Measurements from ENCODE around the gene P2RY11. TPM values are rescaled to one million over a fixed set of nuclear protein-coding genes. Genes with fewer than 3 reads are reported as not detected.
A peak's percentile ranks its signal among the peaks of the same experiment; 100 is the strongest.

Gene P2RY11
- total RNA-seq, 1 donor from 2014 or later = 4.5 TPM

DNA sequence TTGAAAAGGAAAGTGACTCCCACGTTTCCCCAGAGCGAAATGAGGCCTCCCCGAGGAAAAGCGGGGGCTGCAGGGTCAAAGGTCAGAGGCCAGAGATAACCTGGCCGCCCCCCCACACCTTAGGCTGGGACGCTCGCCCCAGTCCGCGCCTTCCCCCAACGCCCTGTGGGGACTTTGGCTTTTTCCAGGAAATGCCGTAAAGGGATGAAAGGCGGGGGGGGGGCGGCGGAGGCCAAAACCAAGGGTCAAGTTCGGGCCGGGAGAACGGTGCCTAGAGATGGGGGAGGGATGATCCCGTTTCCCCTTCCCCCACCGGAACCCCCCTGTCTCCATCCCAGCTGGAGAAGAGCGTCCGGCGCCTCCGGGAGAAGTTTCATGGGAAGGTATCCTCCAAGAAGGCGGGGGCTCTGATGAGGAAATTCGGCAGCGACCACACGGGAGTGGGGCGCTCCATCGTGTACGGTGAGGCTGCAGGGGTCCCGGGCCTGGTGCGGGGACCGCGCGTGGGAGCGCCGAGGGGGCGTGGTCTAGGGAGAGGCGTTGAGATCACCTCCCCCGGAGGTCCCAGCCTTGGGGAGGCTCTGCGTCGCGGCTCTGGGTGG, 24.8 kb upstream of the P2RY11 start:
- TF ChIP-seq, protein P1, sequence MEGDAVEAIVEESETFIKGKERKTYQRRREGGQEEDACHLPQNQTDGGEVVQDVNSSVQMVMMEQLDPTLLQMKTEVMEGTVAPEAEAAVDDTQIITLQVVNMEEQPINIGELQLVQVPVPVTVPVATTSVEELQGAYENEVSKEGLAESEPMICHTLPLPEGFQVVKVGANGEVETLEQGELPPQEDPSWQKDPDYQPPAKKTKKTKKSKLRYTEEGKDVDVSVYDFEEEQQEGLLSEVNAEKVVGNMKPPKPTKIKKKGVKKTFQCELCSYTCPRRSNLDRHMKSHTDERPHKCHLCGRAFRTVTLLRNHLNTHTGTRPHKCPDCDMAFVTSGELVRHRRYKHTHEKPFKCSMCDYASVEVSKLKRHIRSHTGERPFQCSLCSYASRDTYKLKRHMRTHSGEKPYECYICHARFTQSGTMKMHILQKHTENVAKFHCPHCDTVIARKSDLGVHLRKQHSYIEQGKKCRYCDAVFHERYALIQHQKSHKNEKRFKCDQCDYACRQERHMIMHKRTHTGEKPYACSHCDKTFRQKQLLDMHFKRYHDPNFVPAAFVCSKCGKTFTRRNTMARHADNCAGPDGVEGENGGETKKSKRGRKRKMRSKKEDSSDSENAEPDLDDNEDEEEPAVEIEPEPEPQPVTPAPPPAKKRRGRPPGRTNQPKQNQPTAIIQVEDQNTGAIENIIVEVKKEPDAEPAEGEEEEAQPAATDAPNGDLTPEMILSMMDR (conservative IDR thresholded peaks at IDR 0.05; ENCODE audit: low read depth, low read length) = no peak
- no peak for DNase-seq (ENCODE audit: low read depth)
- peak overlapping the region; percentile 77 for H3K4me3 ChIP-seq (ENCODE audit: low read depth, low read length)

DNA sequence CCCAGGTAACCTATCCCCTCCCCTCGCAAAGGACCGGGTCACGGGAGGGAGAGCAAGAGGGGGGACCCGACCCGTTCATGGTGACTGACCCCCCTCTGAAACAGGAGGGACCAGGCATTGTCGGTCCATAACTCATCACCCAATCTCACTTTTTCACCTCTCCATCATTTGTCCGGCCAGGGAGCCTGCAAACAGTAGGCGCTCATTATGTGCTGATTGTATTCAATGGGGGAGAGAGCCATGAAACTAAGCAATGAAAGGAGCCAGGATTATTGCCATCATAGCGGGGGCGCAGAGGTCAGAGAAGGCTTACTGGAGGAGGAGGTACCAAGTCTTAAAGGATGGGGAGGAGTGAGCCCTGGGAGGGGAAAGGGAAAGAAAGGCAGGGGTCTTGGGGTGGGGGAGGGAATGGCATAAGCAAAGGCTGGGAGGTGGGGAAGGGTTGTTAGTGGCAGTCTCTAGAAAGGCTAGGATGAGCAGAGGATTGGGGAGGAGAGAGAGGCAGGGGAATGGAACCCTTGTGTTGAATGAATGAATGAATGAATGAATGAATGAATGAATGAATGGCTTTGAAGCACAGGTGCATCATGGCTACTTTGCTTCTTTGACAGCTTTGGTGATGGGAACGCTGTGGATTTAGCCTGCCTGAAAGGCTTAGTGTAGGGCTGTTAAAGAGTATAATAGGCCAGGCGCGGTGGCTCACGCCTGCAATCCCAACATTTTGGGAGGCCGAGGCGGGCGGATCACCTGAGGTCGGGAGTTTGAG, 24.0 kb upstream of the P2RY11 start:
- TF ChIP-seq, protein P1 (conservative IDR thresholded peaks at IDR 0.05; ENCODE audit: low read depth, low read length) = no peak
- no peak for DNase-seq (ENCODE audit: low read depth)
- H3K4me3 ChIP-seq (ENCODE audit: low read depth, low read length) = peak overlapping the region; percentile 77

DNA sequence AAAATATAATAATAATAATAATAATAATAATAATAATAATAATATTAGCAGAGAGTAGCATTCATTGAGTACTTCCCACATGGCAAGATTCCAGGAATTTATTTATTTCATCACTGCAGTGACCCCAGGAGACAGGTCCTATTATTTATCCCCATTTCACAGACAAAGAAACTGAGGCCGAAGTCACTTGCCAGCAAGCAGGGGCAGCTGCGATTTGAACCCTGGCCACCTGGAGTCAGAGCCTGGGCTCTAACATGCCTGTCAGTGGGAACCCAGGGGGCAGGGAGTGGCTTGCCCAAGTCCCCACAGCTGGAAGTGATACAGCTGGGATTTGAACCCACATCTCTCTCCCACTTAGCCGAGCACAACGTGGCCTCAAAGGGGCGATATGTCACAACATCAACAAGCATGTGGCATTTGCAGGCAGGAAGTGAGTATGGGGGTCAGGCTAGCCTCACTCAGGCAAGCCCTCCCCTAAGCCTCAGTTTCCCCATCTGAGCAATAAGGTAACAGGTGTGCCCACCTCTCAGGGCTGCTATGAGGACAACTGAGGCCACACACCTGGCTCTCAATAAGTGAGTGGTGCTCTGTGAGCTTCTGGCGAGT, 22.4 kb upstream of the P2RY11 start:
- TF ChIP-seq, protein P1 (conservative IDR thresholded peaks at IDR 0.05; ENCODE audit: low read depth, low read length) = no peak
- no peak for DNase-seq (ENCODE audit: low read depth)

DNA sequence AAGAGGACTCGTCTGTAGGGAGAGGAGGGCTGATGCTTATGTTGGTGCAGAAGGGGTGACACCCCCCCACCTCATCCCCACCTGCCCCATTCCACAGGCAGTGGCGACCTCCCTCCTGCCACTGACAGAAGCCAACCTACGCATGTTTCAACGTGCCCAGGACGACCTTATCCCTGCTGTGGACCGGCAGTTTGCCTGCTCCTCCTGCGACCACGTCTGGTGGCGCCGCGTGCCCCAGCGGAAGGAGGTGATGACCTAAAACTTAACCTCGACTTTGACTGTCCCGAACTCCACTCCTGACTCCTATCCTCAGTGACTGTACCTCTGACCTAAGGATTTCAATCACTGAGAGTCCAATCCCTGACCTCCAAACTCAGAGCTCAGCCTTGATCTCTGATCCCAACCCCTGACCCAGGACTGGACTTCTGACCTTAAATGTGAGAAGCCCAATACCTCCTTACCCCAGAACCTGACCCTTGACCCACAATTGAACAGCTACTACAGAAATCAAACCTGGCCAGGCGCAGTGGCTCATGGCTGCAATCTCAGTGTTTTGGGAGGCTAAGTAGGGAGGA, 21.6 kb upstream of the P2RY11 start:
- DNase-seq (ENCODE audit: low read depth) = no peak
- TF ChIP-seq, protein P1 (conservative IDR thresholded peaks at IDR 0.05; ENCODE audit: low read depth, low read length) = no peak

More for the DNA sequence above, 22.4 kb upstream of the P2RY11 start:
- H3K4me3 ChIP-seq (ENCODE audit: low read depth, low read length) = no peak overlapping the region

DNA sequence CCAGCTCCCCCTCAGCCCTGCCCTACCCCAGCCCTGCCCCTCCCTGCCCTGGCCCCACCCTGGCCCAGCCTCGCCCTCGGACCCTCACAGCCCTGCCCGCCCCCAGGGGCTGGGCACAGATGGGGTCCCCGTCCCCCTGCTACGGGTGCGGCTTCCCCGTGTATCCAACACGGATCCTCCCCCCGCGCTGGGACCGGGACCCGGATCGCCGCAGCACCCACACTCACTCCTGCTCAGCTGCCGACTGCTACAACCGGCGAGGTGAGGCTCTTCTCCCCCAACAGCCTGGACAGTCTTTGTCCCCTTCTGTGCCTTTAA, 20.2 kb upstream of the P2RY11 start:
- H3K4me3 ChIP-seq (ENCODE audit: low read depth, low read length) = no peak overlapping the region
- no peak for DNase-seq (ENCODE audit: low read depth)
- TF ChIP-seq, protein P1 (conservative IDR thresholded peaks at IDR 0.05; ENCODE audit: low read depth, low read length) = no peak

More for the DNA sequence above, 21.6 kb upstream of the P2RY11 start:
- H3K4me3 ChIP-seq (ENCODE audit: low read depth, low read length) = no peak overlapping the region

DNA sequence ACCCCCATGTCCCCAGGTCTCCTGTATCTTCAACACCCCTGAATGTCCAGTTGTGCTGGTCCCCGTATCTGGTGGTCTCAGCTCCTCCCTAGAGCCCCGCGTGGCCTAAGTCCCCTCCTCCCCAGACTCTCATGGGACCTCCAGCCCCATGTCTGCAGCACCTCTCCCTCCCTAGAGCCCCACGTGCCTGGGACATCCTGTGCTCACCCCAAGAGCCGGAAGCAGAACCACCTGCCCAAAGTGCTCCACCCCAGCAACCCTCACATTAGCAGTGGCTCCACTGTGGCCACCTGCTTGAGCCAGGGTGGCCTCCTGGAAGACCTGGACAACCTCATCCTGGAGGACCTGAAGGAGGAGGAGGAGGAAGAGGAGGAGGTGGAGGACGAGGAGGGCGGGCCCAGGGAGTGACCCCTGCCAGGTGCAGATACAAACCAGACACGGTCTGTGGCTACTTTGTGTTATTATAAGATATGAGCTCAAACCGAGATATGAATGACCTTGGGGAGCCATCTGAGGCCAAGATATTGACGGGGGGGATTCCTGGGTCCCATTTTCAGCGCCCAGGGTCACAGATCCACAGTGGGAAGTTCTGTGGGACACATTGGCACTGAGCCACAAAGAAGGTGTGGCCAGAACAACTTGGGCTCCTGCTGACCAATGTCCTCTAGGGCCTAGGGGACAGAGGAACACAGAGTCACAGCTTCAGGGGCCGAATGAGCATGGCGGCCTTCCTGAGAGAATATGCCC, 19.4 kb upstream of the P2RY11 start:
- DNase-seq (ENCODE audit: low read depth) = no peak
- TF ChIP-seq, protein P1 (conservative IDR thresholded peaks at IDR 0.05; ENCODE audit: low read depth, low read length) = no peak
- H3K4me3 ChIP-seq (ENCODE audit: low read depth, low read length) = no peak overlapping the region
